HG03520 (cell line): Measurements from ENCODE around the gene CAD.

Experiments used
- ATAC-seq: cut with Tn5 transposase; IDR thresholded peaks from one replicate; pipeline ENCODE4 v1.9.1; 2021; ENCODE audit warnings: mild to moderate bottlenecking, moderate library complexity; ENCODE audit not compliant: unreplicated experiment

The CAD gene

DNA sequence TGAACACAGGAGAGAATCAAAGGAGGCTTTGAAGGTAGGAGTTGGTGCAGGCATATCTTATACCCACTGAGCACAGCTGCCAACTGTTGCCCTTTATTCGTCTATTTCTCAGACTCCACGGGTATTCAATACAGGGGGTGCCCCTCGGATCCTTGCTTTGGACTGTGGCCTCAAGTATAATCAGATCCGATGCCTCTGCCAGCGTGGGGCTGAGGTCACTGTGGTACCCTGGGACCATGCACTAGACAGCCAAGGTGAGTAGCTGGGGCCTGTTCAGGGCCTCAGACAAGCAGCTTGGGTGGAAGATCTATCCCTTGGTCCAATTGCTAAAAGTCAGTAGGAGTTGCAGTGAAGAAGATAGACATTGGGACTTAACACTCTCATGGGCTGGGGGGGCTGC lies 5.2 kb downstream of the CAD start:
- no peak for ATAC-seq

DNA sequence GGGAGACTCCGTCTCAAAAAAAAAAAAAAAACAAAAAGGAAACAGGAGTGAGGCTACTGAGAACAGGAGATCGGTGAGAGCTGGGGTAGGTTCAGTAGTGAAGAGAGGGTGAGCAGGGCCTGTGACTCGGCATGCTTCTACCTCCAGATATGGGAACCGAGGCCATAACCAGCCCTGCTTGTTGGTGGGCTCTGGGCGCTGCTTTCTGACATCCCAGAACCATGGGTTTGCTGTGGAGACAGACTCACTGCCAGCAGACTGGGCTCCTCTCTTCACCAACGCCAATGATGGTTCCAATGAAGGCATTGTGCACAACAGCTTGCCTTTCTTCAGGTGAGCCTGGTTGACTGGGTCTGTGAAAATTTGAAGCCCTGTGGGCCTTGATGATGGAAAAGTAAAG lies 6.2 kb downstream of the CAD start:
- no peak for ATAC-seq

DNA sequence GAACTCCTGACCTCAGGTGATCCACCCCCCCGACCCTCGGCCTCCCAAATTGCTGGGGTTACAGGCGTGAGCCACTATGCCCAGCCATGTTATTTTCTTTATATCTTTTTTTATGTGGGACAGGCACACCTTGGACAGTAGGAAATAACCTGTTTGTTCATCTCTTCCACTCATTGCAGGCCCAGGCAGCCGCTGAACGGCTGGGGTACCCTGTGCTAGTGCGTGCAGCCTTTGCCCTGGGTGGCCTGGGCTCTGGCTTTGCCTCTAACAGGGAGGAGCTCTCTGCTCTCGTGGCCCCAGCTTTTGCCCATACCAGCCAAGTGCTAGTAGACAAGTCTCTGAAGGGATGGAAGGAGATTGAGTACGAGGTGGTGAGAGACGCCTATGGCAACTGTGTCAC lies 8.4 kb downstream of the CAD start:
- ATAC-seq: no peak

DNA sequence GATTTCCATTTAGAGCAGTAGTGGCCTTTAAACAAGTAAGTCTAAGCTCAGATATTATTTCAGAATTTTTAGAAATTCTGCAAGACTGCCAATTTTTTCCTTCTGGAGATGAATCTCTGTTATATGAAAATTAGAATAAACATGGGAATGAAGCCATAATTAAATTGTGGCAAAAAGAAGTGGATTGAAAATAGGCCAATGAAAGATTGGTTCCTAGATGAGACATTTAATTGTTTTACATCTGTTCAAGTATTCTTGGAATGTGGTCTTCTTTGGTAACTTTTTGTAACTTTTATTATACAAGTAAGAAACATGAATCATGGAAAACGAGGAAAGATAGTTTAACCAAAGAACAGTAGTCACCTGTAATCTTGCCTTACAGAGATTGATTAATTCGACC lies 10.3 kb downstream of the CAD start:
- no peak for ATAC-seq

DNA sequence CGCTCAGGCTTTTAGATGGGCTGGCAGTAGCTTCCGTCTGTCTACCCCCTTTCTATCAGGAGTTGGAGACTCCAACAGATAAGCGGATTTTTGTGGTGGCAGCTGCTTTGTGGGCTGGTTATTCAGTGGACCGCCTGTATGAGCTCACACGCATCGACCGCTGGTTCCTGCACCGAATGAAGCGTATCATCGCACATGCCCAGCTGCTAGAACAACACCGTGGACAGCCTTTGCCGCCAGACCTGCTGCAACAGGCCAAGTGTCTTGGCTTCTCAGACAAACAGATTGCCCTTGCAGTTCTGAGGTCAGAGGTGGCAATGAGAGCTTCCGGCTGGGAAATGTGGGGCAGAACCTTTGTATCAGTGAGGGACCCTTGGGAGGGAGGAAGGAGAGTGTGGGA lies 14.8 kb downstream of the CAD start:
- no peak for ATAC-seq

DNA sequence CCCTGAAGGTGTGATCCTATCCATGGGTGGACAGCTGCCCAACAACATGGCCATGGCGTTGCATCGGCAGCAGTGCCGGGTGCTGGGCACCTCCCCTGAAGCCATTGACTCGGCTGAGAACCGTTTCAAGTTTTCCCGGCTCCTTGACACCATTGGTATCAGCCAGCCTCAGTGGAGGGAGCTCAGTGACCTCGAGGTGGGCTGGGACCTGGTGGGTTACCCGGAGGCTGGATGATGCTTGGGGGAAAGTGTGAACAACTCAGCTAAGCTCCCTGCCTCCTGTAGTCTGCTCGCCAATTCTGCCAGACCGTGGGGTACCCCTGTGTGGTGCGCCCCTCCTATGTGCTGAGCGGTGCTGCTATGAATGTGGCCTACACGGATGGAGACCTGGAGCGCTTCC lies 16.2 kb downstream of the CAD start:
- no peak for ATAC-seq

DNA sequence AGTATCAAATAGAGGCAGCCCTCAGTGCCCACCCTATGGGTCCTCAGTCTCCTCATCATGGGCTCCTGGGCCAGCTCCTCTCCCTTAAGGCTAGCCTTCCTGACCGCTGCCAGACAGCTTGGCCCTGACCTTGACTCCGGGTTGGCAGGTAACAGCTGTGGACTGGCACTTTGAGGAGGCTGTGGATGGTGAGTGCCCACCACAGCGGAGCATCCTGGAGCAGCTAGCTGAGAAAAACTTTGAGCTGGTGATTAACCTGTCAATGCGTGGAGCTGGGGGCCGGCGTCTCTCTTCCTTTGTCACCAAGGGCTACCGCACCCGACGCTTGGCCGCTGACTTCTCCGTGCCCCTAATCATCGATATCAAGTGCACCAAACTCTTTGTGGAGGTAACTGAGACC lies 19.0 kb downstream of the CAD start:
- no peak for ATAC-seq

DNA sequence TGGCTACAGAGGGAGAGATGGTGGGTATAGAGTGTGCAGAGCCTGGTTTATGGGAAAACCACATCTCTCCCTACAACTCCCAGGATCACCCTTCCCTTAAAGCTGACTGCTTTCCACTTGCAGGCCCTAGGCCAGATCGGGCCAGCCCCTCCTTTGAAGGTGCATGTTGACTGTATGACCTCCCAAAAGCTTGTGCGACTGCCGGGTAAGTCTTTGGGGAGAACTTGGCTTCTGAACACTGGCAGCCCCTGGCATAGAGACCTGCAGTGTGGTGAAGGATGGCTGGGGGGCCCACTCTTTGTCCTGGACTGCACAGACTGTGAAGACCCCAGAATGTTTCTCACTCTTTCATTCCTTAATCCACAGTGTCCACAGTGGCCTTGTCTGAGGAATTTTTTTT lies 19.5 kb downstream of the CAD start:
- no peak for ATAC-seq

DNA sequence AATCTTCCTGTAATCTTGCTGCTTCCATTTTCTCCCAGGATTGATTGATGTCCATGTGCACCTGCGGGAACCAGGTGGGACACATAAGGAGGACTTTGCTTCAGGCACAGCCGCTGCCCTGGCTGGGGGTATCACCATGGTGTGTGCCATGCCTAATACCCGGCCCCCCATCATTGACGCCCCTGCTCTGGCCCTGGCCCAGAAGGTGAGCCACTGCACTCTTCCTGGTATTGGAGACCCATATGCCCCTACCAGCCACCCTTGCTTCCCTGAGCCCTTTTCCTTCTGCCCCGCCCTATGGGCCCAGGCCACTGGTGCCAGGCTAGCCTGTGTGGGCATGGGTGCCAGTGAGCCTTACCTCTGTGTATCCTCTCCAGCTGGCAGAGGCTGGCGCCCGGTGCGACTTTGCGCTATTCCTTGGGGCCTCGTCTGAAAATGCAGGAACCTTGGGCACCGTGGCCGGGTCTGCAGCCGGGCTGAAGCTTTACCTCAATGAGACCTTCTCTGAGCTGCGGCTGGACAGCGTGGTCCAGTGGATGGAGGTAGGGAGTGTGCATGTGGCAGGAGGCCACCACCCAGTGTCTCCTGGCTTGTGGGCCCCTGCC lies 20.3 kb downstream of the CAD start:
- no peak for ATAC-seq

DNA sequence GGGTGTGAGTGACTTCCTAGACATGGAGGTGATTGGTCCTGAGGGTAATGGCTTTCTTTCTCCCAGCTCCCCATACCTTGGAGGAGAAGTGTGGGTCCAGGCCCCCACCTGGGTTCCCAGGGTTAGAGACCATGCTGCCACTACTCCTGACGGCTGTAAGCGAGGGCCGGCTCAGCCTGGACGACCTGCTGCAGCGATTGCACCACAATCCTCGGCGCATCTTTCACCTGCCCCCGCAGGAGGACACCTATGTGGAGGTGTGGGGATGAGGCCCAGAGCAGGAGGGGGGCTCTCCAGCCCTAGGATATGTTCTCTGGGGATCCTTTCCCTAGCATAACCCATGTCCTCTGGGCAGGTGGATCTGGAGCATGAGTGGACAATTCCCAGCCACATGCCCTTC lies 21.8 kb downstream of the CAD start:
- ATAC-seq: no peak

DNA sequence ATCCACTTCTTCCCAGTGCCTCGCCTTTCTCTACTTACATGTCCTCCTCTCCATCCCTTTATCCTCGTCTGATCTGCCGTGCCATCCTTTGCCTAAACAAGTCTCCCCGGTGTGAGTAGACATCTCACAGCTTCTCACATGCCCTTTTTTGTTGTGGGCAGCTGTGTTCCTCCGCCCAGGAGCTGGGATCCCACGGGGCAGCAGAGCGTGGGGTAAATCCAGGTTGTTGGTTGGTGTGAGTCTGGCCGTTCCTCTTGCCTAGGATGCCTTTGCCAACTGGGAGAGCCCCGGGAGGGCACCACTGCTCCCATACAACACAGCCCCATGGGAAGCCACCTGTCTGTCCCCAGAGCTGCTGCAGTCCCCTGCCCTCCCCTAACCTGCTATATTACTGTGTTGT lies 23.2 kb downstream of the CAD start:
- no peak for ATAC-seq

DNA sequence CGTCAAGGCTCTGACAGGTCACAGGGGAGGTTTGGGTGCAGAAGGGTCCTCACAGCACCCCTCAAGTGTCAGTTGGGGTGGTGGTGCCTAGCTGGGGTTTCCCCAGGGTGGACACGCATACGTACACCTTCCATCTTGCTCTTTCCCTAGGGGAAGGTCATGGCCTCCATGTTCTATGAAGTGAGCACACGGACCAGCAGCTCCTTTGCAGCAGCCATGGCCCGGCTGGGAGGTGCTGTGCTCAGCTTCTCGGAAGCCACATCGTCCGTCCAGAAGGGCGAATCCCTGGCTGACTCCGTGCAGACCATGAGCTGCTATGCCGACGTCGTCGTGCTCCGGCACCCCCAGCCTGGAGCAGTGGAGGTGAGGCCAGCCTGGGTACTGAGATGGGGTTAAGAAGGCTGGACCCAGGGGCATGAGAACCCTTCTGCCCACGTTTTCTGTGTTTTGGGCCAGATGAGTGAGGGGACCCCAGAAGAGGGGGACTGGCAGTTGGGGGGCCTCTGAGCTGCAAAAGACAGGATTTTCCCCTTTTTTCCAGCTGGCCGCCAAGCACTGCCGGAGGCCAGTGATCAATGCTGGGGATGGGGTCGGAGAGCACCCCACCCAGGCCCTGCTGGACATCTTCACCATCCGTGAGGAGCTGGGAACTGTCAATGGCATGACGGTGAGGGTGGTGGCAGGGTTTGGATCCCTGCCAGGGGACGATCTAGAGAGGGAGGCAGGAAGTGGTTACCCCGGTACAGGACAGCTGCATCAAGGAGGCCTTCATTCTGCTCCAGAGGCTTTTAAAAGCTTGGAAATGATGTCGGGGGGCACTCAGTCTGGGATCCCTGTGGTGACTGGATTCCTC lies 24.8 kb downstream of the CAD start:
- no peak for ATAC-seq

DNA sequence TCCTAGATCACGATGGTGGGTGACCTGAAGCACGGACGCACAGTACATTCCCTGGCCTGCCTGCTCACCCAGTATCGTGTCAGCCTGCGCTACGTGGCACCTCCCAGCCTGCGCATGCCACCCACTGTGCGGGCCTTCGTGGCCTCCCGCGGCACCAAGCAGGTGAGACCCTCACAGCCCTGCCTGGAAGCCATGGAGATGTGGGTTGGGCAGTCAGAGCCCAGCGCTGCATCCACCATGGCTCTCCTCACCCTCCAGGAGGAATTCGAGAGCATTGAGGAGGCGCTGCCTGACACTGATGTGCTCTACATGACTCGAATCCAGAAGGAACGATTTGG lies 25.4 kb downstream of the CAD start:
- ATAC-seq: no peak

DNA sequence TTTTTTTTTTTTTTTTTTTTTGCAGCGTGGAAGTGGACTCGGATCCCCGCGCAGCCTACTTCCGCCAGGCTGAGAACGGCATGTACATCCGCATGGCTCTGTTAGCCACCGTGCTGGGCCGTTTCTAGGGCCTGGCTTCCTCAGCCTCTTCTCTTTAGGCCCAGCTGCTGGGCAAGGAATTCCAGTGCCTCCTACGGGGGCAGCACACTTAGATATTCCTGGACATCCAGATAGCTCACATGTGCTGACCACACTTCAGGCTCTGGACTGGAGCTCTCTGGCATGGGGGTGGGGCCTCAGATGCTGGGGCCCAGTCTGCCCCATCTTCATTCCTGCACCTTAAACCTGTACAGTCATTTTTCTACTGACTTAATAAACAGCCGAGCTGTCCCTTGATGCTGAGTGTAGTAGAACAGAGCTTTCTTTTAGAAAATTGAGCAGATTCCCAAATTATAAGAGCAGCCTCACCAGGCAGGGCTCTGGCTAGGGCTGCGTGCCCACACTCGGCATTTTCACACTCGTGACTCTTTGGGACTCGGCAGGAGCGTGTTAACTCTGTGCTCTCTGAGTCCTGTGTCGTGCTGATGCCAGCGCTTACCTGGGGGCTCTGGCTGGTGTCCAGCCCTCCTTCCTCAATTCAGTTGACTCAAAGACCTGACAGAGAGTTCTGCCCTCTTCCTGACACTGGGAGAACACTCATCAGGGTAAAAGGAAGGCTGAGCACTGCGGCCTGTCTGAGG lies 26.4 kb downstream of the CAD start:
- no peak for ATAC-seq

DNA sequence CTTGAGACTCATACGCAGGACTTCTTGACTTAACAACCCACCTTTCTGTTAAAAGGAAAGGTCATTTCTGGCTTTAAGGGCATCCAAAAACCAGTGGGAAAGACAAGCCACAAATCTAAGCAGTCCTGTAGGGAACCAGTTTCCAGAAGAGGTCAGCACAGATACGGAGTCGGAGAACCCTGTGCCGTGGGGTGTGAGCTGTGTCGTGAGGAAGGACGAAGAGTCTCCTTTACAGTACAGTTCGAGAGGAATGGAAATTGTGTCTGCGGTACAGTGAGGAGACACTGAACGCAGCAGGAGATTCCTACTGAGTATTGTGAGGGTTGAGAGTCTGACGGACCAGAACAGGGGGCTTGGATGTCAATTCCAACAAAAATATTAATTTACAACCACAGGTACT lies 27.9 kb downstream of the CAD start:
- ATAC-seq: no peak

DNA sequence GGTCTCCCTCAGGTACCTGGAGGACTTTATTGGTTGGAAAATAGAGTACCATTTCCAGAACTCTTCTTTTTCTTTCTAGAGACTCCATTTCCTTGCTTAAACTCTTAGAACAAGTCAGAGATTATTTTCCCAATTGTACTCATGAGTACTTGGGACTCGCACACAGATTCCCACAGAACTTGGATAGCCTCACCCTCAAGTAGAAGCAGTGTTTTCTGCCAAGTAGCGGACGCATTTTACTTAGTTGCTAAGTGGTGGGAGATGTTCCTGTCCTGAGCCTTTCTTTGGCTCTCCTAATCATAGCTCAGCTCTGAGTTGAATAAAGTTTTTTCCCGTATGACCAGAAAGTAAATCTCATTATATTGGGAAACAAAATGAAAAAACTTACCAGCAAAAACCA lies 28.5 kb downstream of the CAD start:
- no peak for ATAC-seq

DNA sequence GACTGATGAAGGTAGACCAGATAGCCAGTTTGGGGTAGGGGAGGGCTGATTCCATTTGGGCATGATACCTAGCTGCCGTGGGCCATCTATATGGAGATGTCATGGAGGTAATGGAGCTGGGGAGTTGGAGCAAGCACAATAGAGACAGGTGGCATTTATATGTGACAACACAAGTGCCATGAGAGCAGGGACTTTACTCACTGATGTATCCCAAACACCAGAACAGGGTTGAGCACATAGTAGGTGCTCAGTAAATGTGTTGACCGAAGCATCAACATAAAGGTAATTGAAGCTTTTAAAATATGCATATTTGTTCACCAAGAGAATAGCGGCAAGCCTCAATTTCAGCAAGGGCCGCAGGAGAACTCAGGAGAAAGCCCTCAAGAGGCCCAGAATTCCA lies 30.7 kb downstream of the CAD start:
- ATAC-seq: no peak

DNA sequence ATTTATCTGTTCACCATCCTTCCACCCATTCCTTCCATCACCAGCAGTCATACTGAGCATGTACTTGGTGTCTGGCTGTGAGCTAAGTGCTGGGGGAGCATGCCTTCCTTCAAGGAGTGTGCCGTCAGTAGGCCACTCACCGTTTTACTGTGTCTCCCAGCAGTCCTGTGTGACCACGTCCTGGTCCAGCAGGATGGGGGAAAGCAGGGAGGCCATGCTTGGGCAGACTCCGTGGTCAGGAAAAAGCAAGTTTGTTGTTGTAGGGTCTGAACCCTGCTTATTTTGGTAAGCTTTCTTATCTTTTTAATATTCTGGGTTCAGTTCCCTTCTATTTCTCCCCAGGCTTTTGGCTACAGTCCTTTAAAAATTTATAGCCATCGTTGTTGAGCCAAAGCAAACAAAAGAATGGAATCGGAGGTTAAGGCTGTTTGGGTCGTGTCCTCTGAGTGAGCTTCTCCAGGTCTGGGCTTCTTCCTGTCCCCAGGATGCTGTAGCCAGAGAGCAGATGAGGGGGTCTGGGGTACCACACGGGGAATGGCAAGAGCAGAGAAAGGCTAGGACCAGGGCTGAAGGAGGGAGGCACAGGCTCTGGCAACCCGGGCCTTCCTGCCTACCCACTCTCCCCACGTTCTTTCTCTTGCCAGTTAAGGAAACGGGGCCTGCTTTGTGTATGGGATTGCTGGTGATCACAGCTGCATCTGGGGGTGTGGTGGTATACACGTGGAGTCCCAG lies 32.2 kb downstream of the CAD start:
- ATAC-seq: no peak

DNA sequence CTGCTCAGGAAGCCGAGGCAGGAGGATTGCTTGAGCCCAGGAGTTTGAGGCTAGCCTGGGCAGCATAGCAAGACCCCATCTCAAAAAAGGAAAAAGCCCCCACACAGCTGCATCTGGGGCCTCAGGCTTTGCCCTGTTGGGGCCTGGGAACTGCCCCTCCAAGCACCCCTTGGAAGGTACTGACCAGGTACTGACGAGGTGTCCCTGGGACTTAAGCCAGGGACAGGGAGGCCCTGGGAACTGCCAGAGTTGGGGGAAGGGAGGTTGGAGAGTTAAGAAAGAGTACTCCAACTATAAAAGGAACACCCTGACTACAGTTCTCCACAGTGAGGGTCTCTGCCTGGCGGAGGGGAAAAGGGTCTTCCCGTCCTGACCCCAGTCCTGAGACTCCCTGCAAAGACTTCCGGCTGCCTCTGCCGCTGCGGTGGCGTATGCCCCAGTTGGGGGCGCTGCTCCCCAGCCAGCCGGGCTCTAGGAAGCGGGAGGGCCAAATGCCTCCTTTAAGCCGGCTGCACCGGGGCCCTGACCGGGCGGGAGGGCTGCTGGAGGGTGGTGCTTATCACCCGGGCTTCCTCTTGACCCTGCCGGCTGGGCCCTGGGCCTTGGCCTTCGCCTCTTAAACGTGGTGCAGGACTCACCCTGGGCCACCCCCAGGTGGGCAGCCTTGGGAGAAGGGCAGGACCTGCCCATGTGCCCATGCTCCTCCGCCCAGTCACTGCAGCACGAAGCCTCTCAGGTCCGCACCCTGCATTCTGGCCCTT lies 32.9 kb downstream of the CAD start:
- ATAC-seq: no peak

DNA sequence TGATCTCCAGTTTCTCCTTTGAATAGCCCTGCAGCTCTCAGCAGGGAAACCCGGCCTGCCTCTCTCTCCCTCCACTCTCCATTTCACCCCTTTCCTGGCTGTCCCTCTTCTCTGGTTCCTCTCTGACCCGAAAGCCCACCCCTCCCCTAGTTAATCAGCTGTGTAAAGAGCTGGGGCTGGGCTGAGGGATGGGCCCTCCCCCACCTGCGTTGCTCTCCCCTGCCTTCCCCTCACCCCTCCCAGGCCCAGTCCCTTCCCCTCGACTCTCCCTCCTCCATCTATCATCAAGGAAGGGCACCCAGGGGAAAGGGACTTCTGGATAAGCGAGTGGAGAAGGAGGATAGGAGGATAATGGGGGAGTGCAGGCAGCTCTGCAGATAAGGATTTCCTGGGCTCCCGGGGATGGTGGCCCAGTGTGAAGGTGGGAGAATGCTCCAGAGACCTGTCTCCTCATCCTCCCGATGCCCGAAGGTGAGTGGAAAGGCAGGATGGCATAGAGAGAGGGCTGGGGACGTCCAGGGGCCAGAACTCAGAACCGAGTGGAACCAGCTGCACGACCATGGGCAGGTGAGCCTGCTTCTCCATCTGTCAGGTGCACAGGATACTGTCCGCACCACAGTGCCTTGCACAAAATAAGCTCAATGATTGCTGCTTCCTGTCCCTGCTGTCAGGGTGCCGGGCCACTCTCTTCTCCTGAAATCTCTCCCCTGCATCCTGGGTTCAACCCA lies 33.6 kb downstream of the CAD start:
- no peak for ATAC-seq
